Fibroblast of peridontal ligament (primary cell): ENCODE measurements around the gene ADRA2A.

ENCODE experiments used
- DNase-seq: peaks from one replicate; pipeline ENCODE4 v3.0.0-alpha.2; 2010; ENCODE audit errors: extremely low read depth

The ADRA2A gene

GRCh38 chr10:111083222-111084095, 6.6 kb downstream of the ADRA2A start:
- no peak for DNase-seq

GRCh38 chr10:111084366-111085255, 7.8 kb downstream of the ADRA2A start:
- DNase-seq, result no peak

- DNase-seq, result no peak
Measured at GRCh38 chr10:111085690-111086353, 9.0 kb downstream of the ADRA2A start.

- DNase-seq, result no peak
Measured at GRCh38 chr10:111086574-111086973, 9.7 kb downstream of the ADRA2A start.

- no peak for DNase-seq
Measured at GRCh38 chr10:111087331-111087756, 10.5 kb downstream of the ADRA2A start.

- no peak for DNase-seq
Measured at GRCh38 chr10:111087968-111088505, 11.2 kb downstream of the ADRA2A start.

GRCh38 chr10:111089293-111089692, 12.5 kb downstream of the ADRA2A start:
- no peak for DNase-seq

GRCh38 chr10:111091833-111092232, 15.0 kb downstream of the ADRA2A start:
- DNase-seq, result no peak

GRCh38 chr10:111093741-111094380, 17.0 kb downstream of the ADRA2A start:
- DNase-seq, result peak; percentile 5

GRCh38 chr10:111098679-111099437, 22.0 kb downstream of the ADRA2A start:
- no peak for DNase-seq

- DNase-seq, result no peak
Measured at GRCh38 chr10:111100198-111100597, 23.4 kb downstream of the ADRA2A start.

- DNase-seq, result no peak
Measured at GRCh38 chr10:111101796-111102195, 25.0 kb downstream of the ADRA2A start.

- no peak for DNase-seq
Measured at GRCh38 chr10:111102359-111102837, 25.6 kb downstream of the ADRA2A start.

- DNase-seq, result no peak
Measured at GRCh38 chr10:111103196-111103840, 26.5 kb downstream of the ADRA2A start.

GRCh38 chr10:111104811-111105210, 28.0 kb downstream of the ADRA2A start:
- DNase-seq, result no peak

- no peak for DNase-seq
Measured at GRCh38 chr10:111106081-111106480, 29.3 kb downstream of the ADRA2A start.

- no peak for DNase-seq
Measured at GRCh38 chr10:111107023-111107422, 30.2 kb downstream of the ADRA2A start.

GRCh38 chr10:111107846-111108245, 31.0 kb downstream of the ADRA2A start:
- no peak for DNase-seq

- no peak for DNase-seq
Measured at GRCh38 chr10:111108441-111108840, 31.6 kb downstream of the ADRA2A start.
